Smooth muscle cell (in vitro differentiated cells): ENCODE measurements around the gene KRT71. TPM values are rescaled to one million over a fixed set of nuclear protein-coding genes. Genes with fewer than 3 reads are reported as not detected.

ENCODE experiments used
- DNase-seq: peaks from one replicate; lab custom pipeline; 2025; ENCODE audit not compliant: unreplicated experiment; lab: John Stamatoyannopoulos, UW
- H2AFZ ChIP-seq: fragments of 200-600 bp; sonication (generic); 2 replicates; pipeline ENCODE4 v1.6.0; 2016; ENCODE audit warnings: antibody characterized with exemption, low read depth, mild to moderate bottlenecking
- H3F3A ChIP-seq: fragments of 200-600 bp; sonication (generic); 2 replicates; pipeline ENCODE4 v1.6.0; 2017; ENCODE audit warnings: antibody characterized with exemption, low read depth
- H3K27ac ChIP-seq: fragments of 200-600 bp; sonication (generic); 2 replicates; pipeline ENCODE4 v1.5.1; 2016; ENCODE audit warnings: low read depth, mild to moderate bottlenecking
- H3K27me3 ChIP-seq: fragments of 200-600 bp; sonication (generic); 2 replicates; pipeline ENCODE4 v1.6.1; 2016; ENCODE audit warnings: low read depth, mild to moderate bottlenecking
- H3K36me3 ChIP-seq: fragments of 200-600 bp; sonication (generic); 2 replicates; pipeline ENCODE4 v1.5.1; 2016; ENCODE audit warnings: low read depth
- H3K4me1 ChIP-seq: fragments of 200-600 bp; sonication (generic); 2 replicates; pipeline ENCODE4 v1.5.1; 2016; ENCODE audit warnings: low read depth
- H3K4me2 ChIP-seq: fragments of 200-600 bp; sonication (generic); 2 replicates; pipeline ENCODE4 v1.6.0; 2016; ENCODE audit warnings: mild to moderate bottlenecking
- H3K4me3 ChIP-seq: fragments of 200-600 bp; sonication (generic); 2 replicates; pipeline ENCODE4 v1.5.1; 2016; ENCODE audit warnings: mild to moderate bottlenecking
- H3K79me2 ChIP-seq: fragments of 200-600 bp; sonication (generic); 2 replicates; pipeline ENCODE4 v1.6.0; 2016; ENCODE audit warnings: low read depth, mild to moderate bottlenecking
- H3K9ac ChIP-seq: fragments of 200-600 bp; sonication (generic); 2 replicates; pipeline ENCODE4 v1.6.0; 2016; ENCODE audit warnings: low read depth
- H3K9me3 ChIP-seq: fragments of 200-600 bp; sonication (generic); replicated peaks from 2 replicates; pipeline ENCODE4 v1.5.1; 2016; ENCODE audit warnings: low read depth
- H4K20me1 ChIP-seq: fragments of 200-600 bp; sonication (generic); 2 replicates; pipeline ENCODE4 v1.6.0; 2016; ENCODE audit warnings: low read depth
- CTCF ChIP-seq: fragments of 200-600 bp; sonication (generic); IDR thresholded peaks from 2 replicates; pipeline ENCODE4 v1.5.1; 2017; ENCODE audit warnings: borderline replicate concordance, mild to moderate bottlenecking, antibody characterized with exemption; ENCODE audit not compliant: insufficient read depth, poor library complexity, severe bottlenecking
- WGBS: methylation state at CpG from one replicate; pipeline ENCODE4 v1.1.7; 2016; ENCODE audit warnings: low lambda C conversion rate; 5-methylcytosine and 5-hydroxymethylcytosine counted together
- polyA plus RNA-seq: library from polyadenylated mRNA; unstranded; fragments of >200 nt; fragmentation: Nextera tagmentation; extraction: Ambion mirVana; gene quantifications from 2 replicates; pipeline ENCODE4 v1.2.1, GENCODE V29; 2016
- total RNA-seq: library from RNA; depleted of rRNA; stranded (reverse); fragments of >200 nt; gene quantifications from 2 replicates; pipeline ENCODE4 v1.2.3, GENCODE V29; 2014

The KRT71 gene
- total and polyA plus RNA-seq, 2 experiments from 2014 or later: not detected

- no peak overlapping the region for H3K4me2 ChIP-seq
- H3K27me3 ChIP-seq: no peaks in the 10 kb centered on the region
- H3K4me1 ChIP-seq: no peaks in the 10 kb centered on the region
- WGBS: 94% methylated on average over 8 of the region's 8 CpGs
- no peak for TF ChIP-seq CTCF
- no peak overlapping the region for H2AFZ ChIP-seq
- no peaks in the 10 kb centered on the region for H4K20me1 ChIP-seq
- no peaks in the 10 kb centered on the region for H3F3A ChIP-seq
- no peak overlapping the region for H3K9ac ChIP-seq
- H3K79me2 ChIP-seq: no peaks in the 10 kb centered on the region
- H3K27ac ChIP-seq: no peak overlapping the region
- no peak for DNase-seq
- no peaks in the 10 kb centered on the region for H3K9me3 ChIP-seq
- no peak overlapping the region for H3K4me3 ChIP-seq
- no peaks in the 10 kb centered on the region for H3K36me3 ChIP-seq
These were observed 24.3 kb downstream of the KRT71 start for GRCh38 chr12:52528641-52529143.

- Histone ChIP-seq H3K9ac (no peak overlapping the region), H3K27ac (no peak overlapping the region), H4K20me1 (no peaks in the 10 kb centered on the region), H3K4me1 (no peaks in the 10 kb centered on the region), H3K27me3 (no peaks in the 10 kb centered on the region), H3K4me3 (no peak overlapping the region), H3K9me3 (no peaks in the 10 kb centered on the region), H2AFZ (no peak overlapping the region), H3K36me3 (no peaks in the 10 kb centered on the region), H3F3A (no peaks in the 10 kb centered on the region), H3K4me2 (no peak overlapping the region), H3K79me2 (no peaks in the 10 kb centered on the region)
- no peak for TF ChIP-seq CTCF
- 72% methylated on average over 4 of the region's 4 CpGs for WGBS
- no peak for DNase-seq
These were observed 25.7 kb downstream of the KRT71 start for GRCh38 chr12:52527121-52527800.

GRCh38 chr12:52526511-52526951, 26.4 kb downstream of the KRT71 start:
- no peaks in the 10 kb centered on the region for H4K20me1 ChIP-seq
- H2AFZ ChIP-seq: no peak overlapping the region
- no peaks in the 10 kb centered on the region for H3K36me3 ChIP-seq
- H3K9me3 ChIP-seq: no peaks in the 10 kb centered on the region
- H3K9ac ChIP-seq: no peak overlapping the region
- DNase-seq: no peak
- no peak for TF ChIP-seq CTCF
- no peaks in the 10 kb centered on the region for H3K79me2 ChIP-seq
- H3K4me1 ChIP-seq: no peaks in the 10 kb centered on the region
- H3K27me3 ChIP-seq: no peaks in the 10 kb centered on the region
- H3K4me2 ChIP-seq: no peak overlapping the region
- H3K27ac ChIP-seq: no peak overlapping the region
- no peaks in the 10 kb centered on the region for H3F3A ChIP-seq
- H3K4me3 ChIP-seq: no peak overlapping the region
- WGBS: 84% methylated on average over 8 of the region's 8 CpGs
